Large intestine (tissue), 3 donors: ENCODE measurements around the gene RAI2. TPM values are rescaled to one million over a fixed set of nuclear protein-coding genes. Genes with fewer than 3 reads are reported as not detected.

Experiments used
- DNase-seq, 2 donors: peaks; one replicate each; pipeline versions ENCODE4 v3.0.0 to v3.0.0-alpha.2; 2013
- H3K27ac ChIP-seq: one replicate; pipeline ENCODE4 v1.5.1; 2013; ENCODE audit warnings: low read length
- H3K27me3 ChIP-seq: 2 replicates; pipeline ENCODE4 v1.6.1; 2013; ENCODE audit warnings: low read length; ENCODE audit not compliant: control insufficient read depth, insufficient read depth
- H3K36me3 ChIP-seq: 2 replicates; pipeline ENCODE4 v1.6.1; 2013; ENCODE audit warnings: low read length; ENCODE audit not compliant: control insufficient read depth, insufficient read depth
- H3K4me1 ChIP-seq: one replicate; pipeline ENCODE4 v1.6.1; 2013; ENCODE audit warnings: low read length; ENCODE audit not compliant: control insufficient read depth, insufficient read depth
- H3K4me3 ChIP-seq: one replicate; pipeline ENCODE4 v1.5.1; 2013; ENCODE audit warnings: low read length
- H3K9me3 ChIP-seq: one replicate; pipeline ENCODE4 v1.6.1; 2013; ENCODE audit warnings: mild to moderate bottlenecking, low read depth, low read length, moderate library complexity; ENCODE audit not compliant: control insufficient read depth
- WGBS: methylation state at CpG from one replicate; pipeline ENCODE4 v1.1.5; 2013; ENCODE audit warnings: low lambda C conversion rate; ENCODE audit not compliant: insufficient coverage; 5-methylcytosine and 5-hydroxymethylcytosine counted together
- polyA plus RNA-seq: library from polyadenylated mRNA; unstranded; fragments of 120-200 nt; gene quantifications from one replicate; pipeline ENCODE4 v1.2.1, GENCODE V29; 2013

Gene RAI2
- polyA plus RNA-seq, 1 donor = 5.9 TPM

GRCh38 chrX:17831255-17831654 is 29.8 kb downstream of the RAI2 start:
- no peak for DNase-seq
- no peak overlapping the region for H3K4me3 ChIP-seq
- H3K4me1 ChIP-seq = no peaks in the 10 kb centered on the region
- no CpG with 5 or more reads among the region's 3 CpGs for WGBS
- no peaks in the 10 kb centered on the region for H3K9me3 ChIP-seq
- no peak overlapping the region for H3K27ac ChIP-seq
- no peaks in the 10 kb centered on the region for H3K36me3 ChIP-seq
- H3K27me3 ChIP-seq = no peaks in the 10 kb centered on the region

GRCh38 chrX:17830211-17830610 is 30.9 kb downstream of the RAI2 start:
- Histone ChIP-seq H3K9me3 (no peaks in the 10 kb centered on the region), H3K36me3 (no peaks in the 10 kb centered on the region), H3K27ac (no peak overlapping the region), H3K27me3 (no peaks in the 10 kb centered on the region), H3K4me3 (no peak overlapping the region), H3K4me1 (no peaks in the 10 kb centered on the region)
- WGBS = no CpG with 5 or more reads among the region's 1 CpG
- no peak for DNase-seq

GRCh38 chrX:17829566-17829965 is 31.5 kb downstream of the RAI2 start:
- Histone ChIP-seq H3K9me3 (no peaks in the 10 kb centered on the region), H3K36me3 (no peaks in the 10 kb centered on the region), H3K27me3 (no peaks in the 10 kb centered on the region), H3K4me3 (no peak overlapping the region), H3K4me1 (no peaks in the 10 kb centered on the region), H3K27ac (no peak overlapping the region)
- no CpG with 5 or more reads among the region's 1 CpG for WGBS
- DNase-seq = no peak

- no peaks in the 10 kb centered on the region for H3K36me3 ChIP-seq
- WGBS = no CpG with 5 or more reads among the region's 3 CpGs
- no peak overlapping the region for H3K4me3 ChIP-seq
- no peaks in the 10 kb centered on the region for H3K27me3 ChIP-seq
- H3K27ac ChIP-seq = no peak overlapping the region
- H3K4me1 ChIP-seq = no peaks in the 10 kb centered on the region
- DNase-seq = no peak
- H3K9me3 ChIP-seq = no peaks in the 10 kb centered on the region
These were observed 32.9 kb downstream of the RAI2 start for GRCh38 chrX:17828171-17828570.

GRCh38 chrX:17826609-17827496 is 34.2 kb downstream of the RAI2 start:
- no peaks in the 10 kb centered on the region for H3K27me3 ChIP-seq
- no peak for DNase-seq
- no peak overlapping the region for H3K4me3 ChIP-seq
- 80% methylated on average over 1 of the region's 5 CpGs for WGBS
- no peaks in the 10 kb centered on the region for H3K9me3 ChIP-seq
- H3K27ac ChIP-seq = no peak overlapping the region
- H3K36me3 ChIP-seq = no peaks in the 10 kb centered on the region
- no peaks in the 10 kb centered on the region for H3K4me1 ChIP-seq

GRCh38 chrX:17824980-17825379 is 36.1 kb downstream of the RAI2 start:
- no CpG with 5 or more reads among the region's 4 CpGs for WGBS
- no peaks in the 10 kb centered on the region for H3K4me1 ChIP-seq
- H3K27me3 ChIP-seq = no peaks in the 10 kb centered on the region
- no peak overlapping the region for H3K27ac ChIP-seq
- no peak overlapping the region for H3K4me3 ChIP-seq
- no peak for DNase-seq
- no peaks in the 10 kb centered on the region for H3K9me3 ChIP-seq
- no peaks in the 10 kb centered on the region for H3K36me3 ChIP-seq

GRCh38 chrX:17822351-17822750 is 38.7 kb downstream of the RAI2 start:
- WGBS = no CpG with 5 or more reads among the region's 2 CpGs
- no peak for DNase-seq

GRCh38 chrX:17820100-17820499 is 41.0 kb downstream of the RAI2 start:
- H3K27me3 ChIP-seq = peaks cover 4% of the 10 kb centered on the region
- H3K4me1 ChIP-seq = no peaks in the 10 kb centered on the region
- DNase-seq = no peak
- no CpG with 5 or more reads among the region's 3 CpGs for WGBS
- no peak overlapping the region for H3K4me3 ChIP-seq
- H3K27ac ChIP-seq = no peak overlapping the region
- H3K9me3 ChIP-seq = no peaks in the 10 kb centered on the region
- H3K36me3 ChIP-seq = no peaks in the 10 kb centered on the region

More at GRCh38 chrX:17822351-17822750, 38.7 kb downstream of the RAI2 start:
- no peaks in the 10 kb centered on the region for H3K4me1 ChIP-seq
- H3K36me3 ChIP-seq = no peaks in the 10 kb centered on the region
- no peaks in the 10 kb centered on the region for H3K9me3 ChIP-seq
- H3K27ac ChIP-seq = no peak overlapping the region
- H3K27me3 ChIP-seq = no peaks in the 10 kb centered on the region
- H3K4me3 ChIP-seq = no peak overlapping the region

- no peak overlapping the region for H3K4me3 ChIP-seq
- H3K27ac ChIP-seq = no peak overlapping the region
- H3K9me3 ChIP-seq = no peaks in the 10 kb centered on the region
- no peaks in the 10 kb centered on the region for H3K4me1 ChIP-seq
- WGBS = no CpG with 5 or more reads among the region's 11 CpGs
- no peaks in the 10 kb centered on the region for H3K36me3 ChIP-seq
- H3K27me3 ChIP-seq = peaks cover 4% of the 10 kb centered on the region
- no peak for DNase-seq
These were observed 42.4 kb downstream of the RAI2 start for GRCh38 chrX:17818726-17819125.

- Histone ChIP-seq H3K27me3 (peaks cover 4% of the 10 kb centered on the region), H3K9me3 (no peaks in the 10 kb centered on the region), H3K4me3 (no peak overlapping the region), H3K36me3 (no peaks in the 10 kb centered on the region), H3K27ac (no peak overlapping the region), H3K4me1 (peaks cover 3% of the 10 kb centered on the region)
- no CpG with 5 or more reads among the region's 1 CpG for WGBS
- DNase-seq = no peak
These were observed 43.8 kb downstream of the RAI2 start for GRCh38 chrX:17817251-17817650.

- no peak overlapping the region for H3K27ac ChIP-seq
- H3K4me1 ChIP-seq = peaks cover 3% of the 10 kb centered on the region
- H3K27me3 ChIP-seq = peaks cover 4% of the 10 kb centered on the region
- H3K36me3 ChIP-seq = no peaks in the 10 kb centered on the region
- no peaks in the 10 kb centered on the region for H3K9me3 ChIP-seq
- H3K4me3 ChIP-seq = no peak overlapping the region
- WGBS = no CpG with 5 or more reads among the region's 3 CpGs
- DNase-seq = no peak
These were observed 46.5 kb downstream of the RAI2 start for GRCh38 chrX:17814557-17814956.
